Body of pancreas (tissue), 4 donors: ENCODE measurements around the gene TWSG1.

Experiments used
- POLR2A ChIP-seq, 3 donors: fragments of 450-650 bp; IDR thresholded peaks; one replicate each; pipeline ENCODE4 v1.6.1; 2016; ENCODE audit warnings: antibody characterized with exemption in 3 of 3, mild to moderate bottlenecking in 2 of 3
- TF ChIP-seq, protein P1 (sequence below), 7 experiments: fragments of 450-650 bp in 4 of 7; fragments of 200-600 bp in 3 of 7; sonication (generic) in 3 of 7; IDR thresholded peaks; one replicate each; pipeline ENCODE4 v1.5.1; 2016 to 2019; ENCODE audit warnings: antibody characterized with exemption in 7 of 7

GRCh38 chr18:9419956-9420631 lies 85.5 kb downstream of the TWSG1 start:
- TF ChIP-seq POLR2A (IDR thresholded peaks at IDR 0.05) = no peak
- TF ChIP-seq, protein P1, sequence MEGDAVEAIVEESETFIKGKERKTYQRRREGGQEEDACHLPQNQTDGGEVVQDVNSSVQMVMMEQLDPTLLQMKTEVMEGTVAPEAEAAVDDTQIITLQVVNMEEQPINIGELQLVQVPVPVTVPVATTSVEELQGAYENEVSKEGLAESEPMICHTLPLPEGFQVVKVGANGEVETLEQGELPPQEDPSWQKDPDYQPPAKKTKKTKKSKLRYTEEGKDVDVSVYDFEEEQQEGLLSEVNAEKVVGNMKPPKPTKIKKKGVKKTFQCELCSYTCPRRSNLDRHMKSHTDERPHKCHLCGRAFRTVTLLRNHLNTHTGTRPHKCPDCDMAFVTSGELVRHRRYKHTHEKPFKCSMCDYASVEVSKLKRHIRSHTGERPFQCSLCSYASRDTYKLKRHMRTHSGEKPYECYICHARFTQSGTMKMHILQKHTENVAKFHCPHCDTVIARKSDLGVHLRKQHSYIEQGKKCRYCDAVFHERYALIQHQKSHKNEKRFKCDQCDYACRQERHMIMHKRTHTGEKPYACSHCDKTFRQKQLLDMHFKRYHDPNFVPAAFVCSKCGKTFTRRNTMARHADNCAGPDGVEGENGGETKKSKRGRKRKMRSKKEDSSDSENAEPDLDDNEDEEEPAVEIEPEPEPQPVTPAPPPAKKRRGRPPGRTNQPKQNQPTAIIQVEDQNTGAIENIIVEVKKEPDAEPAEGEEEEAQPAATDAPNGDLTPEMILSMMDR (IDR thresholded peaks at IDR 0.05) = no peak
